ENCODE results near the gene TMEM252. TPM values are rescaled to one million over a fixed set of nuclear protein-coding genes. Genes with fewer than 3 reads are reported as not detected.

TMEM252 gene
- total RNA-seq, 1 donor from 2014 or later = not detected

GRCh38 chr9:68558545-68558944 is 17.9 kb upstream of the TMEM252 start:
- H4K20me1 ChIP-seq (ENCODE audit: insufficient read depth, low read length) = no peaks in the 10 kb centered on the region
- no peak overlapping the region for H3K4me3 Mint-ChIP-seq (ENCODE audit: unreplicated experiment)
- H3K36me3 Mint-ChIP-seq (ENCODE audit: low read depth, unreplicated experiment) = no peaks in the 10 kb centered on the region
- FAIRE-seq = no peak
- H3K4me1 ChIP-seq (ENCODE audit: insufficient read depth, low read length) = no peaks in the 10 kb centered on the region
- no peak overlapping the region for H3K27ac ChIP-seq (ENCODE audit: low read depth, low read length)
- H3K4me1 Mint-ChIP-seq (ENCODE audit: low read depth, unreplicated experiment) = peaks cover 8% of the 10 kb centered on the region
- H3K4me2 ChIP-seq (ENCODE audit: low read length) = no peak overlapping the region
- H3K36me3 ChIP-seq (ENCODE audit: insufficient read depth, low read length) = no peaks in the 10 kb centered on the region
- H3K9ac ChIP-seq (ENCODE audit: low read length) = no peak overlapping the region
- H3K4me3 ChIP-seq (ENCODE audit: insufficient read depth, low read depth, low read length) = no peak overlapping the region
- no peaks in the 10 kb centered on the region for H3K9me3 ChIP-seq (ENCODE audit: insufficient read depth, low read depth, low read length)
- no peak for TF ChIP-seq EZH2 (IDR thresholded peaks at IDR 0.05; ENCODE audit: insufficient read depth, low read length)
- TF ChIP-seq, protein P1, sequence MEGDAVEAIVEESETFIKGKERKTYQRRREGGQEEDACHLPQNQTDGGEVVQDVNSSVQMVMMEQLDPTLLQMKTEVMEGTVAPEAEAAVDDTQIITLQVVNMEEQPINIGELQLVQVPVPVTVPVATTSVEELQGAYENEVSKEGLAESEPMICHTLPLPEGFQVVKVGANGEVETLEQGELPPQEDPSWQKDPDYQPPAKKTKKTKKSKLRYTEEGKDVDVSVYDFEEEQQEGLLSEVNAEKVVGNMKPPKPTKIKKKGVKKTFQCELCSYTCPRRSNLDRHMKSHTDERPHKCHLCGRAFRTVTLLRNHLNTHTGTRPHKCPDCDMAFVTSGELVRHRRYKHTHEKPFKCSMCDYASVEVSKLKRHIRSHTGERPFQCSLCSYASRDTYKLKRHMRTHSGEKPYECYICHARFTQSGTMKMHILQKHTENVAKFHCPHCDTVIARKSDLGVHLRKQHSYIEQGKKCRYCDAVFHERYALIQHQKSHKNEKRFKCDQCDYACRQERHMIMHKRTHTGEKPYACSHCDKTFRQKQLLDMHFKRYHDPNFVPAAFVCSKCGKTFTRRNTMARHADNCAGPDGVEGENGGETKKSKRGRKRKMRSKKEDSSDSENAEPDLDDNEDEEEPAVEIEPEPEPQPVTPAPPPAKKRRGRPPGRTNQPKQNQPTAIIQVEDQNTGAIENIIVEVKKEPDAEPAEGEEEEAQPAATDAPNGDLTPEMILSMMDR (IDR thresholded peaks at IDR 0.05; ENCODE audit: insufficient read depth, low read depth, low read length) = no peak
- H3K79me2 ChIP-seq (ENCODE audit: insufficient read depth, low read length) = no peaks in the 10 kb centered on the region
- no peak overlapping the region for H3K27ac Mint-ChIP-seq (ENCODE audit: unreplicated experiment)
- H3K27me3 ChIP-seq (ENCODE audit: insufficient read depth, low read length) = peaks cover 2% of the 10 kb centered on the region
- no peak overlapping the region for H2AFZ ChIP-seq (ENCODE audit: low read depth, low read length)
- no peaks in the 10 kb centered on the region for H3K9me3 Mint-ChIP-seq (ENCODE audit: unreplicated experiment)
- peaks cover 15% of the 10 kb centered on the region for H3K27me3 Mint-ChIP-seq (ENCODE audit: low read depth, unreplicated experiment)
- no peak for DNase-seq (ENCODE audit: low read depth)

DNA sequence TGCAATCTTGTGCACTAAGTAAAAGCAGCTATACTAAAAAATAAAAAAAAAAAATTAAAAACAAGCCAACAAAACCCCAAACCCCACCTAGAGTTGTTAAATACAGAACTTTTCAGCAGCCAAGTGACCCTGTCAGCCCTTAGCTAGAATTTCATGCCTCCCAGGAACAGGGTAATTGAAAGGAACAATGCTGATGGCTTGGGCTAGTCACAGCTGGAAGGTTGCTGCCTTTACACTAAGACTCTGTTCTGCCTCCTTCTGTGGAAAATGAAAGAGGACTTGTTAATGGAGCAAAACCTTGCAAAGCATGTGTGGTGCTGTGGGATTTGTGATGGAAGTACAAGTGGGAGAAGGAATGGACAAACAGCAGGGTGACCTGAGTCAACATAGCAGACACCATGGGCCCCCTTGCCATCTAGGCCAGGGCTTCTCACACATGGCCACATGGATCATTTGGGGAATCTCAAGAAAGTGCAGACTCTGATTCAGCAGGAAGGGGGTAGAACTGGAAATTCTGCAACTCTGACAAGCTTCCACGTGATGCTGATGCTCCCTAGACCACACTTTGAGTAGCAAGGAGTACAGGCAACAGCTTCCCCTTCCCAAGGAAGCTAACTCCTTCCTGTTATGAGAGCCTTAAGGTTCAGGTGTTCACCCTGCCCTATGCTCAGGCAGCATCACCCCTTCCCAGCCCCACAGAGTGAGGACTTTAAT is 14.9 kb upstream of the TMEM252 start:
- no peaks in the 10 kb centered on the region for H3K36me3 Mint-ChIP-seq (ENCODE audit: low read depth, unreplicated experiment)
- H3K27ac ChIP-seq (ENCODE audit: low read depth, low read length) = no peak overlapping the region
- FAIRE-seq = no peak

More for the DNA sequence above, 14.9 kb upstream of the TMEM252 start:
- H3K9me3 Mint-ChIP-seq (ENCODE audit: unreplicated experiment) = no peaks in the 10 kb centered on the region
- Histone ChIP-seq H3K36me3 (ENCODE audit: insufficient read depth, low read length) (no peaks in the 10 kb centered on the region), H3K4me3 (ENCODE audit: insufficient read depth, low read depth, low read length) (no peak overlapping the region), H3K4me2 (ENCODE audit: low read length) (no peak overlapping the region), H4K20me1 (ENCODE audit: insufficient read depth, low read length) (no peaks in the 10 kb centered on the region), H3K79me2 (ENCODE audit: insufficient read depth, low read length) (no peaks in the 10 kb centered on the region), H2AFZ (ENCODE audit: low read depth, low read length) (no peak overlapping the region), H3K9me3 (ENCODE audit: insufficient read depth, low read depth, low read length) (peaks cover 2% of the 10 kb centered on the region), H3K9ac (ENCODE audit: low read length) (no peak overlapping the region), H3K4me1 (ENCODE audit: insufficient read depth, low read length) (no peaks in the 10 kb centered on the region), H3K27me3 (ENCODE audit: insufficient read depth, low read length) (peaks cover 2% of the 10 kb centered on the region)
- peaks cover 16% of the 10 kb centered on the region for H3K4me1 Mint-ChIP-seq (ENCODE audit: low read depth, unreplicated experiment)
- no peak overlapping the region for H3K27ac Mint-ChIP-seq (ENCODE audit: unreplicated experiment)
- no peak overlapping the region for H3K4me3 Mint-ChIP-seq (ENCODE audit: unreplicated experiment)
- TF ChIP-seq EZH2 (IDR thresholded peaks at IDR 0.05; ENCODE audit: insufficient read depth, low read length) = no peak
- TF ChIP-seq, protein P1 (IDR thresholded peaks at IDR 0.05; ENCODE audit: insufficient read depth, low read depth, low read length) = no peak
- DNase-seq (ENCODE audit: low read depth) = no peak
- peaks cover 8% of the 10 kb centered on the region for H3K27me3 Mint-ChIP-seq (ENCODE audit: low read depth, unreplicated experiment)

Data from astrocyte (in vitro differentiated cells and primary cell).